Esophagus mucosa (tissue), 1 donor: ENCODE results near the gene ACKR1. TPM values are rescaled to one million over a fixed set of nuclear protein-coding genes. Genes with fewer than 3 reads are reported as not detected.
A peak's percentile ranks its signal among the peaks of the same experiment; 100 is the strongest.

Source experiments
- ATAC-seq: fragments of 200-7000 bp; cut with Tn5 transposase; one replicate; pipeline ENCODE4 v1.9.1; 2020
- total RNA-seq: library from RNA; stranded (reverse); gene quantifications from one replicate; pipeline ENCODE4 v1.2.4, GENCODE V29; 2023
- donor health status: DM: yes; HTN: yes; CAD: no.

The ACKR1 gene
- total RNA-seq, result 17.6 TPM

DNA sequence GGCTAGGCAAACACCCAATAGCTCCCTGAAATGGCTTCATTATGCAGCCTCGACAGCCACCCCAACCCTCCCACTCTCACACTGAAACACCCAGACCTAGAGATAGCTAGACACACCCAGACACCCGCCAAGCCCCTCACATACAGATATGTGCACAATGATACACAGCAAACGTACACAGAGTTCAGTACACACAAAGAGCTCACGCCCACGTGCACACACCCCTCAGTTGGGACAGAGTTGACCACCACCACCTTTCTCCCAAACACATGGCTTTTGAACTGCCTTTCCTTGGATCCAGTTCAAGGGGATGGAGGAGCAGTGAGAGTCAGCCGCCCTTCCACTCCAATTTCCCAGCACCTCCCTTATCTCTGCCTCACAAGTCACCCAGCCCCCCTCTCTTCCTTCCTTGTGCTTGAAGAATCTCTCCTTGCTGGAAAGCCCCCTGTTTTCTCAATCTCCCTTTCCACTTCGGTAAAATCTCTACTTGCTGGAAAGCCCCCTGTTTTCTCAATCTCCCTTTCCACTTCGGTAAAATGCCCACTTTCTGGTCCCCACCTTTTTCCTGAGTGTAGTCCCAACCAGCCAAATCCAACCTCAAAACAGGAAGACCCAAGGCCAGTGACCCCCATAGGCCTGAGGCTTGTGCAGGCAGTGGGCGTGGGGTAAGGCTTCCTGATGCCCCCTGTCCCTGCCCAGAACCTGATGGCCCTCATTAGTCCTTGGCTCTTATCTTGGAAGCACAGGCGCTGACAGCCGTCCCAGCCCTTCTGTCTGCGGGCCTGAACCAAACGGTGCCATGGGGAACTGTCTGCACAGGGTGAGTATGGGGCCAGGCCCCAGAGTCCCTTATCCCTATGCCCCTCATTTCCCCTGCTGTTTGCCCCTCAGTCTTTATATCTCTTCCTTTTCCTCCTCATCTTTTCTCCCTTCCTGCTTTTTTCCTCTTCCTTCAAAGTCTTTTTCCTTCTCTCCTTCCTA, at the start of gene ACKR1:
ACKR1 (plus strand) TSS at position 715 of the 981 bp plus-strand sequence; CDS start at position 800, 85 bp downstream.
- peak; percentile 35 for ATAC-seq

DNA sequence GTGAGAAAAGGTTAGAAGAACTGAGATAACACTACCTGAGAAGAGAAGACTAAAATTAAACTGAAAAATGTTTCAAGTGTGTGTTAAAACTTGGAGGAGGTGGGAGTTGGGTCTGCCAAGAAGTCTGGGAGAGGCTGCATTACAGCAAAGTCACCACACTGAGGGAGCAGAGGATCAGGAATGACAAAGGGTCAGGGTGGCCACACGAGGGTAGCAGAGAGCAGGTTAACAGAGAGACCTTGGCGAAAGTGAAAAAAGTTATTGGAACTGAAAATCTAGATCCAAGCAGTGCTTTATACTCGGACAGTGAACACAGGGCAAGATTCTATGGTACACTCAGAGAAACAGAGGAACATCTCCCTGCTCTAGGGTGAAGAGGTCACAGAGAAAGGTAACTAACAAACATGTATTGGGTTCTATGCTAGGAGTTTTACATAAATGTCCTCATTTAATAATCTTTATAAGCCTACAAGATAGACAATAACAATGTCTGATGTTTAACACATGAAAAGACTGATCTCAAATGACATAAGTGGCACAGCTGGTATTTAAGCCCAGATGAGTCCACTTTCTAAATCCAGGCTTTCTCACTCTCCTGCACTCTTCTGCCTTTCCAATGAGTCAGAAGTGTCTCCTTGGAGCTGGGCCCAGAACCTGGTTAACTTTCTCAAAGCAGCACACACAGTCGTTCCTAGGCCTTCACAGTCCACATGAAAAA, 43.5 kb upstream of the ACKR1 start:
- ATAC-seq, result peak; percentile 94

DNA sequence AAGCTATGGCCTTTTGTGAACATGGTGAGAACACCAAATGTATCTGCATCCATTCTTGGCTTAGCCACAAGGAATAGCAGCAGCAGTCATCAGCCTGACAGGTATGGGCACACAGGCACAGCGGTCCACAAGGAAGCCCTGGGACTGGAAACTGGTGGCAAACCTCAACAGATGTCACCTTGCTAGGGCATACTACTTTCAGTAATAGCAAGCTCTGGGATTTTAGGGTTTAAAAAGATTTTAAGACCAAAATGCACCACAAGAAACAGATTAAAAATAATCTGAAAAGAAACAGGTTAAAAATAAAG, 43.0 kb upstream of the ACKR1 start:
- ATAC-seq, result no peak

DNA sequence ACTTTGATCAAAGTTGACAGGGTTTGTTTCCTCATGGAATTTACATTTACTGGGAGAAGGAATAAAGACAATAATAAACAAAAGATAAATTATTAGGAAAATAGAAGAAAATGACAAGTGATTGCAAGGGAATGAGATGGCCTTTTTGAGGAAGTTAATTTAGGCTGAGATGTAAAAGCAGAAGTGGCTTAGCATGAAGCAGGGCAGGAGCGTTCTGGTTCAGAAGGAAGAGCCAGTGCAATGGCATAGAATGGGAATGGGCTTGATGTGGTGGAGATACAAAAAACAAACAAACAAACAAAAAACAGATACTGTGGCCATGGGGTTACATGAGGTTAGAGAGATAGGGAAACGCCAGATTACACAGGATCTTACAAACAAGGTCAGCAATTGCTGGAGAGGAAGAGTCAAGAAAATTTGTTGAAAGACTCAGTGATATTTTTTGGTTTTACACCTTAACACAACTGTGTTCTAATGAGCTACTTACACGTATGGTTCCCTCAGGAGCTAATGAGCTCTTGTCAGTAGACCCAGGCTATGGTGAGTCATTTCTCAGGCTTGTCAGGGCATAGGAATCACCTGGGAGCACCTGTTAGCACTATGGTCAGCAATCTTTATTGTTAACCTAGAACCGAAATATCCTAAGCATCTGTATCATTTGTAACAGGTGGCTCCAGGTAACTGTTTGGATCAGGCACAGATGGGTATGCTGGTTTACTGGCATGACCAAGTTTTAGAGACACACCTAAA, 42.0 kb upstream of the ACKR1 start:
- peak; percentile 85 for ATAC-seq

- ATAC-seq, result no peak
Measured at GRCh38 chr1:159163614-159164228, 41.0 kb upstream of the ACKR1 start.

GRCh38 chr1:159168043-159168442, 36.6 kb upstream of the ACKR1 start:
- ATAC-seq, result no peak

DNA sequence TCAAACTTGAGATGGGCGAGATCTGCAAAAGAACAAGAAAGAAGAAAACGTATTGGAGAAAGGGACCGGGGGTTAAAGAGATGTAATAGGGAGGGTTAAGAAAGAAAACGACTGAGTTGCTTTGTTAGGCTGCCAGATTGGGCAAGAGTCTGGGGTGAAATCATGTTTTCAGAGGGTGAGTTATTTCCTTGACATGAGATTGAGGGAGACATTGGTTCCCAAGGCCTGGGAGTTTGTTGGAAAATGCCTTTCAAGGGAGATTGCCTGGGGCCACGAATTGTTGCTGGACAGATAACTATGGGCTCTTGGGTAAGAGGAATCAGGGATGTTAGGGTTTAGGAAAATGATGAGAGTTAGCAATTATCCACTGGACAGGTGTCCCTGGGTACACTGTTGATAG, 34.0 kb upstream of the ACKR1 start:
- no peak for ATAC-seq

- no peak for ATAC-seq
Measured at GRCh38 chr1:159171254-159171687, 33.4 kb upstream of the ACKR1 start, which contains the start of gene CADM3. CADM3 (plus strand) TSS chr1:159171615; CDS start chr1:159171766, 151 bp downstream.

DNA sequence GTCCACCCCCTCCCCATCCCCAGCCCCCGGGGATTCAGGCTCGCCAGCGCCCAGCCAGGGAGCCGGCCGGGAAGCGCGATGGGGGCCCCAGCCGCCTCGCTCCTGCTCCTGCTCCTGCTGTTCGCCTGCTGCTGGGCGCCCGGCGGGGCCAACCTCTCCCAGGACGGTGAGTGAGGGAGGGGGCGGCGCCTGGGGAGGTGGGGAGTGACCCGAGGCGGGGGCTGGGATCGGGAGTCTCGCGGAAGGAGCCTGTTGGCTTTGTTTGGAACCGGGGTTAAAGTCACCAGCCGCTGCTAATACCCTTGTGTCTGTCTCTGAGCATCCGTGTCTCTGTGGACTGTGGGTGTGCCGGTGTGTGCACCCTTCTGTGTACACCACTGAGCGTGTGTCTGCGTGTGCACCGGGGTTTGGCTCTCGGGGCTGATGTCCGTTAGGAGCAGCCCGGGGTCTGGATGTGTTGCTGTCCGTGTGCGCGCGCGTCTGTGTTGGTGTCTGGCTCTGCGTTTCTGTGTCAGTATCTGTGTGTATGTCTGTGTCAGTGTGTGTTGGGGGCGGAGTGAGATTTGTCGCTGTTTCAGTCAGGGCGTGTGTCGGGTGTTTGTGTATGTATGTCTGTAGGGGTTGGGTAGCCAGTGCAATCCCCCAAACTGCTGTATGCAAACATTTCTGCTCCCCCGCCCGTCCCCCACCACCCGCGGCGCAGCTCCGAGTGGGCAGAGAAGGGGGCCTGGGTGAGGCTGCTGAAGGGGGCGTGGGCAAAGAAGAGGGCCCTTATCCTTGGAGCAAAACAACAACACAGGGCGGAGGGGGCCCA, 32.8 kb upstream of the ACKR1 start:
- ATAC-seq, result no peak

DNA sequence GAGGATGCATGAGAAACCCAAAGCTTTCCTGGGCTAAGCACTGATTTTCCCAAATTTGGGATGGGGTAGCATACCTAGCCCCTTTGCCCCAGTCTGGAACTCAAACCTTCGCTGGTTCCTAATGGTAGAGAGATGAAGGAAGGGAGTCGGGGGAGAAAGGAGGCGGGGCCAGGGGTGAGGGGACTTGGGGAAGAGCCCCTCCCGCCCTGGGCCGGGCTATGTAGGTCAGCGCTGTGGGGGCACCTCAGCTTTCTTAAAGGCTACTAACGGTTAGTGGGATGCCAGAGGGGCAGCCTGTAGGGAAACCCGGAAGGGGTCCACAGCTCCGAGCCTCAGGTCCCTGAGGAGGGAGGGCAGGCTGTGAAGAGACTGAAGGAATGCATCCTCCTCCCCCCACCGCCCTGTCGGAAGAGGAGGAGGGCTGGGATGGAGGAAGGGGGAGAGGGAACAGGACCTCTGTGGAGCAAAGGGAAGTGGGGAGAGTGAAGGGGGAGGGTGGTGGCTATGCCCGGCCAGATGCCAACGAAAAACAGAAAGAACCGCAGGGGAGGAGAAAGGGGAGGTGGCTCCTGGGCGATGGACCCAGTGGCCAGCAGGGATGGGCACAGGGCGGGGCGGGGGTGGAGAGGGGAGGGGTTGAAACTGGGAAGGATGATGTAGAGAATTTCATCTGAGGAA, 31.9 kb upstream of the ACKR1 start:
- no peak for ATAC-seq

DNA sequence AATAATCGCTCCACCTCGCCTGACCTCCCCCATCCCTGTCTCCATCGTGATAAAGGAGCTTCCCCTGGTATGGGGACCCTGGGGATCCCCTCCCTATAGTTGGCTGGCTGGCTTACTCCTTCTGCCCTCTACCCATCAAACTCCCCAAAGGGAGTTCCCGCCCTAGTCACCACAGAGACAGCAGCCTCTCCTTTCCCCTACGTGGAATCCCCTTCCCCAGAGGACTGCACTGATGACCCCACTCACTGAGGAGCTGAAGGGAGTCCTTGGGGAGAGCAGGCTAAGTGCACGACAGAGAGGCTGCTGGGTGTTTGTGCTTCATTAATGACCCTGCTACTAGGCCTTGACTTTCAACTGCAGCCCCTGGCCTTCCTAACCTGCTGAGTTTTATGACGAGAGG, 31.4 kb upstream of the ACKR1 start:
- ATAC-seq, result no peak

DNA sequence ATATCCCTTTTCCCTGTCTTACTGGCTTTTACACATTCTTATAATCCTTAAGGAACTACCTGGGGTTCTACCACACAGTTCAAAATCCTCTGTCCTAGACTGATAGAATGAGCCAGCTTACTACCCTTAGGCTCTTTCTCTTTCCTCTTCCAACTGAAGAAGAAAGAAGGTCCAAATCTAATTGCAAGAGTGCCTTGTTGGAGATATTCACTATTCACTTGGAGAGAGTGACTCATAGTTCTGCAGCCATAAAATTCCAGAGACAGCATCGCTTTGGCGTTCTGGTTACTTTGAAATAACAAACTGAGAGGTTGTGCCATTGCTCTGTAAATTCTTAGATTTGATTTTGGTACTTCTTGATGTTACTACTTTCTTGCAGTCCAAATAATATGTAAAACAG, 29.1 kb upstream of the ACKR1 start:
- ATAC-seq, result no peak

DNA sequence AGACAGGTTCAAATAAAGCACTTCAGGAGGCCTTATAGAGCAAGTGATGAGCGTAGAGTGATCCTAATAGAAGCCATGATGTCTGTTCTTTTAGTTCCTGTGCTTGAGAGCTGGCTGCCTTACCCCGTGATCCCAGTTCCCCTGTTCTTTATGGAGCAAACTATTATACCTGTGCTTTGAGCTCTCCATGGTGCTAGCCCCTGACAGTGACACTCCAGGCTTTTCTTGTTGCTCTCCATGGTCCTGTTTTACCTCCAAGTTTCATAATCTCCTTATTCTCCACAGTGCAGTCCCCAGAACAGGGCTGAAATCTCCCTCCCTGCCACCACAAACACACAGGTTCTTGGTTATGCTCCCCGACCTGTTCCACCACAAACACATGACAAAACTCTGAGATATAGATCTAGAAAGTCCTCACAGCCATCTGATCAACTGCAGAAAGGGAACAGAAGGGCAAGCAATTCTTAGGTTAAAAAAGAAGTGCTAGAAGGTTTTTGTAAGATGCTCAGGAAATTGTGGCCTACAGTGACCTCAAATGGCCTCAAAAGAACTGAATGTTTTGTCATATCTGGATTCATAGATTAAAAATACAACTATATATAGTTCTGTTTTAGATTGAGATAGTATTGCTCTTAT, 27.3 kb upstream of the ACKR1 start:
- ATAC-seq, result peak; percentile 91

GRCh38 chr1:159179906-159180305, 24.8 kb upstream of the ACKR1 start:
- no peak for ATAC-seq

- no peak for ATAC-seq
Measured at GRCh38 chr1:159180516-159180915, 24.2 kb upstream of the ACKR1 start.

DNA sequence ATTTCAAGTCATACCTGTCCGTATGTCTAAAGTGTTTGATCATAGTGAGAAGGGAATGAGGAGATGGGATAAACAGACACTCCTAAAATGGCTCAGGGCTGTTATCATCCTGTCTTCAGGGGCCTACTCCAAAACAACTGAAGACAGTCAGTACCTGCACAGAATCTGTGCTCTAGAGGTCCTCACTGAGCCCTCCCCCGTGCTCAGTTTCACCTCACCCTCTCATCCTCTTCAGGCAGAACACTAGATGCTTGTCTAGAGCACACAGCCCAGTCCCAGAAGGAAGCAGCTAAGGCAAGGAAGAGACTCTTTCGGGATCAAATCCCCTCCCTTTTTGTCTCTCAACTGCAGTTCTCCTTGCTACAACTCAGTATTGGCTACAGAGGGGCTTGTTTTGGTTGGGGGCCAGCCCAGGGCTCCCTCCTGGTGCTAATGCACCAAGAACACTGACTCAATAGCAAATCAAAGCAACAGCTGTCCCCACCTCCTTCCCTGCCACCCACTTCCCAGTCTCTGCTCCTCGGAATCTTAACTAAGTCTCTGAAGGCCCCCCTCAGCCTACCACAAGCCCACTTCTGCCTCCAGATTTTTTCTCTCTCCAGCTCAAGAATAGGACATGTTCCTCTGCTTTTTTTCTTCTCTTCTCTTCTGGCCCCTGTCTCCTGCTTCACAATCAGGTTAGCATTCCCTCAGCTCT, 23.2 kb upstream of the ACKR1 start:
- no peak for ATAC-seq

DNA sequence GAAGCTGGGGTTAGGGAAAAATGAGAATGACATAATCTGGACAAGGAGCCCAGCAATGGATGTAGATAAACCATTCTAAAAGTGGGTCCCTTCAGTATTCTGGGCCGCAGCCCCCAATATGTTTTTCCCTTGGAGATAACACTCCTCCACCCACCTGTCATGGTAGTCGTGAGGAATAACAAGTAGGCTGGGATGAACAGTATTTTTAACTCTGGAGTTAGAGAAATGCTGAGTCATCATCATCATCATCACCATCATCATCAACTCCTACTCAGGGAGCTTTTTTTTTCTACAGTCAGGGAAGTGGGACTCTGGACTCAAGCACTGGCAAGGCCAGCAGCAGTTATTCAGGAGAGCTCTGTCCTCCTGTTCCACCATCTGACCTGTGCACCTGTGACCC, 20.5 kb upstream of the ACKR1 start:
- no peak for ATAC-seq

DNA sequence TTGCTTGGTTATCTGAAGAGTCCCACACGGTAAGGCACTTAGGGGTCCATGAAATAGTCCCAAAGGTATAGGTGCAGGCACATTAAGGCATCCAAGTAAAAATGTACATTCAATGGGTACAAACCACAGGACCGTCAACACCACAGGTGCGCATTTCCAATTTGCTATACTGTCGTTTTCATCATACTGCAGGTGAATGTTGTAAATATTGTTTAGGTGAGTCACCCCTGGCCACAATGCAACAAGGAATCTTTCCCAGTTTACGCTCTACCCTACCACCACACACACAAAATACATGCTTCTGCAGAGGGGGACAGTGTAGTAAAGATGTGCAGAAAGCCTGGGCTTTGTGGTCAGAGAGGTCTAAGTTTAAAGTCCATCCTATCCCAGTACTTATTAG, 19.6 kb upstream of the ACKR1 start:
- no peak for ATAC-seq

GRCh38 chr1:159187033-159187432, 17.6 kb upstream of the ACKR1 start:
- ATAC-seq, result no peak
